Neural progenitor cell (in vitro differentiated cells): ENCODE results near the gene SETDB2.

ENCODE experiments used
- CTCF ChIP-seq: fragments of 200-600 bp; sonication (generic); IDR thresholded peaks from 2 replicates; pipeline ENCODE4 v1.5.1; 2017; ENCODE audit warnings: antibody characterized with exemption, mild to moderate bottlenecking
- EZH2 ChIP-seq: fragments of 200-600 bp; sonication (generic); IDR thresholded peaks from 2 replicates; pipeline ENCODE4 v1.6.1; 2017; ENCODE audit warnings: antibody characterized with exemption, mild to moderate bottlenecking, moderate library complexity
- EZH2phosphoT487 ChIP-seq: fragments of 200-600 bp; sonication (generic); IDR thresholded peaks from 2 replicates; pipeline ENCODE4 v1.6.1; 2017; ENCODE audit warnings: antibody characterized with exemption

GRCh38 chr13:49395451-49395865, 48.6 kb upstream of the SETDB2 start:
- TF ChIP-seq CTCF (no peak), EZH2 (no peak), EZH2phosphoT487 (no peak)
